ENCODE measurements around the gene EFCC1.
A peak's percentile ranks its signal among the peaks of the same experiment; 100 is the strongest.

Gene EFCC1

GRCh38 chr3:129005526-129006303 is 4.6 kb downstream of the EFCC1 start:
- H3K9me3 ChIP-seq (ENCODE audit: control insufficient read depth, insufficient read depth, low read depth, low read length) = no peaks in the 10 kb centered on the region
- H3K27ac ChIP-seq (ENCODE audit: low read depth, low read length) = no peak overlapping the region
- no peaks in the 10 kb centered on the region for H3K36me3 ChIP-seq (ENCODE audit: control insufficient read depth, insufficient read depth, low read length)
- no peak overlapping the region for H3K4me3 ChIP-seq (ENCODE audit: low read depth, low read length)
- peaks cover 1% of the 10 kb centered on the region; the same call in 1 of the 2 replicates for H3K4me1 ChIP-seq (ENCODE audit: control insufficient read depth, insufficient read depth, low read length)
- H3K27me3 ChIP-seq (ENCODE audit: control insufficient read depth, insufficient read depth, low read length) = peaks cover 82% of the 10 kb centered on the region
- no peak overlapping the region for H3K9ac ChIP-seq (ENCODE audit: low read length)

DNA sequence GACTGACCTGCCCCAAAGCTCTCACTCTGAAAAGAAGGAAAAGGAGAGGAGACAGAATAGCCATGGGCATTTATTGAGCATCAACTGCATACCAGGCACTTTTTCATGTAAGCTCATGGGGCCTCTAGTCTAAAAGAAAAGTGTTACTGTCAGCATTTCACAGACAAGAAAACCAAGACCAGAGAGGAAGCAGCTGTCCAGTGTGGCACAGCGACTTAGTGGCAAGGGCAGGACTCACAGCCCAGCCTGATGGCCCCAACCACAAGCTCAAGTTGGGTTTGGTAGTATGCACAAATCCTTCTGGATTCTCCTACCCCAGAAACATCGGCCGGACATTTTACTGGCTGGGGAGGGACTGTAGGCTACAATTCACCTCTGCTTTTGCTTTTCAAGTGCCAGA is 5.8 kb downstream of the EFCC1 start:
- H3K27me3 ChIP-seq (ENCODE audit: control insufficient read depth, insufficient read depth, low read length) = peaks cover 71% of the 10 kb centered on the region
- H3K4me3 ChIP-seq (ENCODE audit: low read depth, low read length) = no peak overlapping the region
- H3K4me1 ChIP-seq (ENCODE audit: control insufficient read depth, insufficient read depth, low read length) = no peaks in the 10 kb centered on the region
- H3K36me3 ChIP-seq (ENCODE audit: control insufficient read depth, insufficient read depth, low read length) = no peaks in the 10 kb centered on the region
- no peak overlapping the region for H3K9ac ChIP-seq (ENCODE audit: low read length)
- H3K27ac ChIP-seq (ENCODE audit: low read depth, low read length) = no peak overlapping the region
- H3K9me3 ChIP-seq (ENCODE audit: control insufficient read depth, insufficient read depth, low read depth, low read length) = no peaks in the 10 kb centered on the region

- H3K9me3 ChIP-seq (ENCODE audit: control insufficient read depth, insufficient read depth, low read depth, low read length) = no peaks in the 10 kb centered on the region
- H3K4me3 ChIP-seq (ENCODE audit: low read depth, low read length) = no peak overlapping the region
- no peak overlapping the region for H3K9ac ChIP-seq (ENCODE audit: low read length)
- no peaks in the 10 kb centered on the region for H3K36me3 ChIP-seq (ENCODE audit: control insufficient read depth, insufficient read depth, low read length)
- H3K4me1 ChIP-seq (ENCODE audit: control insufficient read depth, insufficient read depth, low read length) = no peaks in the 10 kb centered on the region
- H3K27me3 ChIP-seq (ENCODE audit: control insufficient read depth, insufficient read depth, low read length) = peaks cover 61% of the 10 kb centered on the region
- H3K27ac ChIP-seq (ENCODE audit: low read depth, low read length) = no peak overlapping the region
These were observed 6.7 kb downstream of the EFCC1 start for GRCh38 chr3:129007792-129008191.

DNA sequence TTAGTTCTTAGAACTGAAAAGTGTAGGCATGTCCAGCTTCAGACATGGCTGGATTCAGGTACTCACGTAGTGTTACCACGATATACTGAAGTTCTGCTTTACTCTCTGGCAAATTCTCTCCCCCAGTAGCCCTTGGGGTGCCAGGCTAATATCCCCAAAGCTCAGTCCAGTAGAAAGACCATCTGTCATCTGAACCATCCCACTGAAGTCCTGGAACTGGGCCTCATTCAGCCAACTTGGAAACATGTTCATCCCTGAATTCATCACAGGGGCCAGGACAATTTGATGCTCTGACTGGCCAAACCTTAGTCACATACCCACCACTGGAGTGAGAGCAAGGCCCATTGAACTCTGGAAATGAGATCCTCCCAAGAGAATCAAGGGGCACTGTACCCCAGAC is 8.2 kb downstream of the EFCC1 start:
- no peak overlapping the region for H3K27ac ChIP-seq (ENCODE audit: low read depth, low read length)
- H3K36me3 ChIP-seq (ENCODE audit: control insufficient read depth, insufficient read depth, low read length) = no peaks in the 10 kb centered on the region
- no peaks in the 10 kb centered on the region for H3K4me1 ChIP-seq (ENCODE audit: control insufficient read depth, insufficient read depth, low read length)
- H3K9ac ChIP-seq (ENCODE audit: low read length) = no peak overlapping the region
- no peak overlapping the region for H3K4me3 ChIP-seq (ENCODE audit: low read depth, low read length)
- H3K27me3 ChIP-seq (ENCODE audit: control insufficient read depth, insufficient read depth, low read length) = peaks cover 47% of the 10 kb centered on the region
- no peaks in the 10 kb centered on the region for H3K9me3 ChIP-seq (ENCODE audit: control insufficient read depth, insufficient read depth, low read depth, low read length)

GRCh38 chr3:129010310-129010956 is 9.3 kb downstream of the EFCC1 start:
- no peaks in the 10 kb centered on the region for H3K36me3 ChIP-seq (ENCODE audit: control insufficient read depth, insufficient read depth, low read length)
- no peak overlapping the region for H3K4me3 ChIP-seq (ENCODE audit: low read depth, low read length)
- H3K9ac ChIP-seq (ENCODE audit: low read length) = no peak overlapping the region
- H3K4me1 ChIP-seq (ENCODE audit: control insufficient read depth, insufficient read depth, low read length) = no peaks in the 10 kb centered on the region
- H3K27ac ChIP-seq (ENCODE audit: low read depth, low read length) = no peak overlapping the region
- H3K27me3 ChIP-seq (ENCODE audit: control insufficient read depth, insufficient read depth, low read length) = peaks cover 35% of the 10 kb centered on the region
- no peaks in the 10 kb centered on the region for H3K9me3 ChIP-seq (ENCODE audit: control insufficient read depth, insufficient read depth, low read depth, low read length)

- Histone ChIP-seq H3K27me3 (ENCODE audit: control insufficient read depth, insufficient read depth, low read length) (peaks cover 7% of the 10 kb centered on the region; the same call in 1 of the 2 replicates), H3K27ac (ENCODE audit: low read depth, low read length) (no peak overlapping the region), H3K4me1 (ENCODE audit: control insufficient read depth, insufficient read depth, low read length) (peaks cover 7% of the 10 kb centered on the region; the same call in 1 of the 2 replicates), H3K4me3 (ENCODE audit: low read depth, low read length) (no peak overlapping the region), H3K9ac (ENCODE audit: low read length) (no peak overlapping the region), H3K9me3 (ENCODE audit: control insufficient read depth, insufficient read depth, low read depth, low read length) (no peaks in the 10 kb centered on the region), H3K36me3 (ENCODE audit: control insufficient read depth, insufficient read depth, low read length) (no peaks in the 10 kb centered on the region)
These were observed 12.4 kb downstream of the EFCC1 start for GRCh38 chr3:129013491-129013891.

- Histone ChIP-seq H3K4me1 (ENCODE audit: control insufficient read depth, insufficient read depth, low read length) (peaks cover 7% of the 10 kb centered on the region; the same call in 1 of the 2 replicates), H3K36me3 (ENCODE audit: control insufficient read depth, insufficient read depth, low read length) (no peaks in the 10 kb centered on the region), H3K27me3 (ENCODE audit: control insufficient read depth, insufficient read depth, low read length) (peaks cover 2% of the 10 kb centered on the region; the same call in 1 of the 2 replicates), H3K4me3 (ENCODE audit: low read depth, low read length) (no peak overlapping the region), H3K27ac (ENCODE audit: low read depth, low read length) (no peak overlapping the region), H3K9ac (ENCODE audit: low read length) (no peak overlapping the region), H3K9me3 (ENCODE audit: control insufficient read depth, insufficient read depth, low read depth, low read length) (no peaks in the 10 kb centered on the region)
These were observed 13.0 kb downstream of the EFCC1 start for GRCh38 chr3:129014148-129014547.

- no peak overlapping the region for H3K27ac ChIP-seq (ENCODE audit: low read depth, low read length)
- H3K9ac ChIP-seq (ENCODE audit: low read length) = no peak overlapping the region
- H3K4me1 ChIP-seq (ENCODE audit: control insufficient read depth, insufficient read depth, low read length) = peaks cover 7% of the 10 kb centered on the region; the same call in 1 of the 2 replicates
- H3K36me3 ChIP-seq (ENCODE audit: control insufficient read depth, insufficient read depth, low read length) = no peaks in the 10 kb centered on the region
- H3K4me3 ChIP-seq (ENCODE audit: low read depth, low read length) = no peak overlapping the region
- no peaks in the 10 kb centered on the region for H3K27me3 ChIP-seq (ENCODE audit: control insufficient read depth, insufficient read depth, low read length)
- H3K9me3 ChIP-seq (ENCODE audit: control insufficient read depth, insufficient read depth, low read depth, low read length) = no peaks in the 10 kb centered on the region
These were observed 13.8 kb downstream of the EFCC1 start for GRCh38 chr3:129014793-129015345.

GRCh38 chr3:129015388-129016105 is 14.4 kb downstream of the EFCC1 start:
- Histone ChIP-seq H3K27ac (ENCODE audit: low read depth, low read length) (peak overlapping the region; percentile 40; the same call in 1 of the 2 replicates), H3K4me3 (ENCODE audit: low read depth, low read length) (no peak overlapping the region), H3K9ac (ENCODE audit: low read length) (no peak overlapping the region), H3K36me3 (ENCODE audit: control insufficient read depth, insufficient read depth, low read length) (no peaks in the 10 kb centered on the region), H3K27me3 (ENCODE audit: control insufficient read depth, insufficient read depth, low read length) (no peaks in the 10 kb centered on the region), H3K9me3 (ENCODE audit: control insufficient read depth, insufficient read depth, low read depth, low read length) (no peaks in the 10 kb centered on the region), H3K4me1 (ENCODE audit: control insufficient read depth, insufficient read depth, low read length) (peaks cover 7% of the 10 kb centered on the region; the same call in 1 of the 2 replicates)

GRCh38 chr3:129016356-129016719 is 15.2 kb downstream of the EFCC1 start:
- no peak overlapping the region for H3K9ac ChIP-seq (ENCODE audit: low read length)
- no peaks in the 10 kb centered on the region for H3K36me3 ChIP-seq (ENCODE audit: control insufficient read depth, insufficient read depth, low read length)
- peaks cover 7% of the 10 kb centered on the region; the same call in 1 of the 2 replicates for H3K4me1 ChIP-seq (ENCODE audit: control insufficient read depth, insufficient read depth, low read length)
- no peak overlapping the region for H3K27ac ChIP-seq (ENCODE audit: low read depth, low read length)
- no peaks in the 10 kb centered on the region for H3K9me3 ChIP-seq (ENCODE audit: control insufficient read depth, insufficient read depth, low read depth, low read length)
- no peak overlapping the region for H3K4me3 ChIP-seq (ENCODE audit: low read depth, low read length)
- no peaks in the 10 kb centered on the region for H3K27me3 ChIP-seq (ENCODE audit: control insufficient read depth, insufficient read depth, low read length)

Measured in HUES6 (cell line).